ENCODE results near the gene SNX11. TPM values are rescaled to one million over a fixed set of nuclear protein-coding genes. Genes with fewer than 3 reads are reported as not detected.

Gene SNX11
- total RNA-seq, 1 donor from 2014 or later, result 16.8 TPM

- no peaks in the 10 kb centered on the region for H3K36me3 Mint-ChIP-seq (ENCODE audit: insufficient read depth)
- no peak for TF ChIP-seq CTCF (IDR thresholded peaks at IDR 0.05; ENCODE audit: unreplicated experiment)
- no peak overlapping the region for H3K27ac Mint-ChIP-seq
- DNase-seq (ENCODE audit: low spot score, unreplicated experiment), result no peak
- peaks cover 8% of the 10 kb centered on the region for H3K4me1 Mint-ChIP-seq (ENCODE audit: low read depth)
- no peaks in the 10 kb centered on the region for H3K9me3 Mint-ChIP-seq (ENCODE audit: low read depth)
- no peak overlapping the region for H3K4me3 Mint-ChIP-seq (ENCODE audit: low read depth)
- peaks cover 58% of the 10 kb centered on the region for H3K27me3 Mint-ChIP-seq
Measured at GRCh38 chr17:48148029-48148770, 40.6 kb downstream of the SNX11 start.

GRCh38 chr17:48148854-48149786 is 41.6 kb downstream of the SNX11 start:
- no peaks in the 10 kb centered on the region for H3K36me3 Mint-ChIP-seq (ENCODE audit: insufficient read depth)
- no peak for DNase-seq (ENCODE audit: low spot score, unreplicated experiment)
- peaks cover 12% of the 10 kb centered on the region for H3K4me1 Mint-ChIP-seq (ENCODE audit: low read depth)
- no peak overlapping the region for H3K4me3 Mint-ChIP-seq (ENCODE audit: low read depth)
- no peaks in the 10 kb centered on the region for H3K9me3 Mint-ChIP-seq (ENCODE audit: low read depth)
- peaks cover 50% of the 10 kb centered on the region for H3K27me3 Mint-ChIP-seq
- no peak overlapping the region for H3K27ac Mint-ChIP-seq
- no peak for TF ChIP-seq CTCF (IDR thresholded peaks at IDR 0.05; ENCODE audit: unreplicated experiment)

GRCh38 chr17:48149787-48150463 is 42.4 kb downstream of the SNX11 start:
- no peak for DNase-seq (ENCODE audit: low spot score, unreplicated experiment)
- peaks cover 43% of the 10 kb centered on the region for H3K27me3 Mint-ChIP-seq
- no peaks in the 10 kb centered on the region for H3K36me3 Mint-ChIP-seq (ENCODE audit: insufficient read depth)
- H3K27ac Mint-ChIP-seq, result no peak overlapping the region
- no peak for TF ChIP-seq CTCF (IDR thresholded peaks at IDR 0.05; ENCODE audit: unreplicated experiment)
- no peak overlapping the region for H3K4me3 Mint-ChIP-seq (ENCODE audit: low read depth)
- no peaks in the 10 kb centered on the region for H3K9me3 Mint-ChIP-seq (ENCODE audit: low read depth)
- peaks cover 15% of the 10 kb centered on the region for H3K4me1 Mint-ChIP-seq (ENCODE audit: low read depth)

- H3K4me3 Mint-ChIP-seq (ENCODE audit: low read depth), result no peak overlapping the region
- H3K27ac Mint-ChIP-seq, result no peak overlapping the region
- H3K36me3 Mint-ChIP-seq (ENCODE audit: insufficient read depth), result no peaks in the 10 kb centered on the region
- TF ChIP-seq CTCF (IDR thresholded peaks at IDR 0.05; ENCODE audit: unreplicated experiment), result no peak
- H3K27me3 Mint-ChIP-seq, result peaks cover 39% of the 10 kb centered on the region
- H3K4me1 Mint-ChIP-seq (ENCODE audit: low read depth), result peaks cover 15% of the 10 kb centered on the region
- DNase-seq (ENCODE audit: low spot score, unreplicated experiment), result no peak
- H3K9me3 Mint-ChIP-seq (ENCODE audit: low read depth), result no peaks in the 10 kb centered on the region
Measured at GRCh38 chr17:48150597-48151001, 43.0 kb downstream of the SNX11 start.

GRCh38 chr17:48151220-48151619 is 43.7 kb downstream of the SNX11 start:
- no peak overlapping the region for H3K4me3 Mint-ChIP-seq (ENCODE audit: low read depth)
- H3K9me3 Mint-ChIP-seq (ENCODE audit: low read depth), result no peaks in the 10 kb centered on the region
- no peak for DNase-seq (ENCODE audit: low spot score, unreplicated experiment)
- TF ChIP-seq CTCF (IDR thresholded peaks at IDR 0.05; ENCODE audit: unreplicated experiment), result no peak
- peaks cover 41% of the 10 kb centered on the region for H3K27me3 Mint-ChIP-seq
- no peaks in the 10 kb centered on the region for H3K36me3 Mint-ChIP-seq (ENCODE audit: insufficient read depth)
- H3K4me1 Mint-ChIP-seq (ENCODE audit: low read depth), result peaks cover 17% of the 10 kb centered on the region
- no peak overlapping the region for H3K27ac Mint-ChIP-seq

All from progenitor cell of endocrine pancreas (in vitro differentiated cells).